Hepatocyte (in vitro differentiated cells): Measurements from ENCODE around the gene STIP1. TPM values are rescaled to one million over a fixed set of nuclear protein-coding genes. Genes with fewer than 3 reads are reported as not detected.

Experiments used
- DNase-seq: peaks from one replicate; pipeline ENCODE4 v3.0.0-alpha.2; 2016; ENCODE audit warnings: low spot score
- H2AFZ ChIP-seq: fragments of 200-600 bp; sonication (generic); 2 replicates; pipeline ENCODE4 v1.6.0; 2016; ENCODE audit warnings: antibody characterized with exemption, mild to moderate bottlenecking
- H3K27ac ChIP-seq: fragments of 200-600 bp; sonication (generic); 2 replicates; pipeline ENCODE4 v1.5.1; 2016; ENCODE audit warnings: mild to moderate bottlenecking
- H3K27me3 ChIP-seq: fragments of 200-600 bp; sonication (generic); 2 replicates; pipeline ENCODE4 v1.6.1; 2016
- H3K36me3 ChIP-seq: fragments of 200-600 bp; sonication (generic); replicated peaks from 2 replicates; pipeline ENCODE4 v1.5.1; 2016; ENCODE audit warnings: low read depth; ENCODE audit not compliant: insufficient read depth
- H3K4me1 ChIP-seq: fragments of 200-600 bp; sonication (generic); 2 replicates; pipeline ENCODE4 v1.5.1; 2016; ENCODE audit warnings: mild to moderate bottlenecking, moderate library complexity; ENCODE audit not compliant: insufficient read depth
- H3K4me2 ChIP-seq: fragments of 200-600 bp; sonication (generic); 2 replicates; pipeline ENCODE4 v1.6.0; 2016
- H3K4me3 ChIP-seq: fragments of 200-600 bp; sonication (generic); 2 replicates; pipeline ENCODE4 v1.5.1; 2016; ENCODE audit warnings: mild to moderate bottlenecking
- H3K79me2 ChIP-seq: fragments of 200-600 bp; sonication (generic); 2 replicates; pipeline ENCODE4 v1.6.0; 2017; ENCODE audit warnings: mild to moderate bottlenecking
- H3K9me2 ChIP-seq: fragments of 200-600 bp; sonication (generic); replicated peaks from 2 replicates; pipeline ENCODE4 v1.6.0; 2017; ENCODE audit warnings: mild to moderate bottlenecking; ENCODE audit not compliant: insufficient read depth
- H3K9me3 ChIP-seq: fragments of 200-600 bp; sonication (generic); 2 replicates; pipeline ENCODE4 v1.5.1; 2016; ENCODE audit warnings: low read depth, mild to moderate bottlenecking
- H4K20me1 ChIP-seq: fragments of 200-600 bp; sonication (generic); 2 replicates; pipeline ENCODE4 v1.6.0; 2016; ENCODE audit warnings: mild to moderate bottlenecking; ENCODE audit not compliant: insufficient read depth, poor library complexity, severe bottlenecking
- CTCF ChIP-seq: fragments of 200-600 bp; sonication (generic); IDR thresholded peaks from 2 replicates; pipeline ENCODE4 v1.5.1; 2016; ENCODE audit warnings: antibody characterized with exemption, mild to moderate bottlenecking; ENCODE audit not compliant: poor library complexity
- EZH2 ChIP-seq: fragments of 200-600 bp; sonication (generic); IDR thresholded peaks from 2 replicates; pipeline ENCODE4 v1.6.1; 2016; ENCODE audit warnings: antibody characterized with exemption, mild to moderate bottlenecking, borderline replicate concordance
- EZH2phosphoT487 ChIP-seq: fragments of 200-600 bp; sonication (generic); IDR thresholded peaks from one replicate; pipeline ENCODE4 v1.6.1; 2018; ENCODE audit warnings: antibody characterized with exemption, mild to moderate bottlenecking, low read depth, moderate library complexity; ENCODE audit not compliant: unreplicated experiment, severe bottlenecking
- WGBS: methylation state at CpG from one replicate; pipeline ENCODE4 v1.1.6; 2016; ENCODE audit warnings: low lambda C conversion rate; ENCODE audit errors: missing lambda C conversion rate; 5-methylcytosine and 5-hydroxymethylcytosine counted together
- polyA plus RNA-seq: library from polyadenylated mRNA; unstranded; fragments of >200 nt; fragmentation: Nextera tagmentation; extraction: Ambion mirVana; gene quantifications from 2 replicates; pipeline ENCODE4 v1.2.1, GENCODE V29; 2016
- total RNA-seq: library from RNA; depleted of rRNA; stranded (reverse); fragments of >200 nt; gene quantifications from 2 replicates; pipeline ENCODE4 v1.2.3, GENCODE V29; 2014

Gene STIP1
- total and polyA plus RNA-seq, 2 experiments from 2014 or later, result 113 to 131 TPM

DNA sequence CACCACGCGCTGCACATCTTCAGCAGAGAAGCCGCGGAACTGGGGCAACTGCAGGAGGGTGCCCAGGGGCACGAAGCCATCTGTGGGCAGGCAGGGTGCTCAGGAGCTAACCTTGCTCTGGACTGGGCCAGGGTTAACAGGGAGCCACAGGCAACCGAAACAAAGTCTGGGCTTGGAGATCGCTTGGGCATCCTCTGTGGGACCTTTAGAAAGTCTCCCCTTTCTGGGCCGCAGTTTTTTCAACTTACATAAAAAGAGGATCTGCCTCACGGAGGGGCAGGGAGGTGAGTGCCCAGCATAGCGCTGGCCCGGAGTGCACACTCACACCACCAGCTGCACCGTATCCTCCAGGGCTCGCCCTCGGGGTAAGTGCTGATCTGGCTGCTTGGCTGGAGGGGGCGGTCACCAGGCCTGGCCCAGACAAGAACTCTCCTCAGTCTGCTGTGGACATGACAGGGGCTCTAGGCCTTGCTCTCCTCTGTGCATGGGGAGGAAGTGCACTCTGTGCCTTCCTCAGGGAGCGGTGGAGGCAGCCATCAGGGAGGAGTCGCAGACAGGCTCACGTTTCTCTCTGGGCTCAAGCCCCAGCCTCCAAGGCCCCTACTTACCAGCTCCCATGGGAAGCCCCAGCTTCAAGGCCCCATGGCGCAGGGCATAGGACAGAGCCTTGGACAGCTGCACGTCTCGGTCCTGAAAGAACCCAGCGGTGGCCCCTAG is 39.1 kb downstream of the STIP1 start:
- 70% methylated on average over 22 of the region's 22 CpGs for WGBS
- no peak for DNase-seq
- H3K79me2 ChIP-seq, result peaks cover 25% of the 10 kb centered on the region
- H3K9me3 ChIP-seq, result no peaks in the 10 kb centered on the region
- H3K4me1 ChIP-seq, result peaks cover 22% of the 10 kb centered on the region
- peak overlapping the region; percentile 94 for H3K4me2 ChIP-seq
- peak overlapping the region; percentile 76 for H3K27ac ChIP-seq
- H2AFZ ChIP-seq, result no peak overlapping the region
- TF ChIP-seq CTCF (no peak), EZH2phosphoT487 (no peak), EZH2 (no peak)
- peak overlapping the region; percentile 66 for H3K4me3 ChIP-seq
- no peaks in the 10 kb centered on the region for H3K27me3 ChIP-seq
- no peaks in the 10 kb centered on the region for H4K20me1 ChIP-seq
- no peaks in the 10 kb centered on the region for H3K36me3 ChIP-seq
- H3K9me2 ChIP-seq, result no peaks in the 10 kb centered on the region

- peaks cover 22% of the 10 kb centered on the region for H3K4me1 ChIP-seq
- H3K36me3 ChIP-seq, result no peaks in the 10 kb centered on the region
- no peaks in the 10 kb centered on the region for H3K9me2 ChIP-seq
Observed at GRCh38 chr11:64225608-64226506, 39.9 kb downstream of the STIP1 start, which contains the start of the genes NUDT22 and TRPT1. Gene NUDT22 (plus strand): TSS chr11:64226274. CDS start chr11:64226653, 379 bp downstream. Gene TRPT1 (minus strand): TSS chr11:64226186. CDS start chr11:64225860, 326 bp downstream.

GRCh38 chr11:64226507-64227051 is 40.6 kb downstream of the STIP1 start:
- H3K4me2 ChIP-seq, result peak overlapping the region; percentile 94
- H3K79me2 ChIP-seq, result peaks cover 29% of the 10 kb centered on the region
- H3K27me3 ChIP-seq, result no peaks in the 10 kb centered on the region
- peak overlapping the region; percentile 88 for H2AFZ ChIP-seq
- no peaks in the 10 kb centered on the region for H3K36me3 ChIP-seq
- TF ChIP-seq EZH2phosphoT487 (no peak), CTCF (no peak), EZH2 (no peak)
- no peaks in the 10 kb centered on the region for H3K9me3 ChIP-seq
- H3K4me1 ChIP-seq, result peaks cover 22% of the 10 kb centered on the region
- peak overlapping the region; percentile 75 for H3K27ac ChIP-seq
- H3K9me2 ChIP-seq, result no peaks in the 10 kb centered on the region
- no peak for DNase-seq
- WGBS, result 33% methylated on average over 26 of the region's 26 CpGs
- H3K4me3 ChIP-seq, result peak overlapping the region; percentile 66
- no peaks in the 10 kb centered on the region for H4K20me1 ChIP-seq

More at GRCh38 chr11:64225608-64226506, 39.9 kb downstream of the STIP1 start, which contains the start of the genes NUDT22 and TRPT1:
- Histone ChIP-seq H3K27me3 (no peaks in the 10 kb centered on the region), H3K4me2 (peak within 1 kb of the TSS; percentile 94), H2AFZ (peak within 1 kb of the TSS; percentile 88), H3K4me3 (peak within 1 kb of the TSS; percentile 66), H3K79me2 (peaks cover 25% of the 10 kb centered on the region), H3K9me3 (no peaks in the 10 kb centered on the region), H3K27ac (peak within 1 kb of the TSS; percentile 76), H4K20me1 (no peaks in the 10 kb centered on the region)
- TF ChIP-seq CTCF (peak; percentile 32), EZH2 (no peak), EZH2phosphoT487 (no peak)
- WGBS, result under 1% methylated on average over 35 of the region's 54 CpGs
- DNase-seq, result peak; percentile 95
